Measurements from ENCODE around the gene RICTOR.

RICTOR gene

GRCh38 chr5:38948501-38948900 lies 125.7 kb downstream of the RICTOR start:
- H2AFZ ChIP-seq = no peak overlapping the region
- no peak for TF ChIP-seq CTCF (IDR thresholded peaks at IDR 0.05)
- no peaks in the 10 kb centered on the region for H3K4me1 ChIP-seq
- no peaks in the 10 kb centered on the region for H3K79me2 ChIP-seq
- no peak overlapping the region for H3K4me3 ChIP-seq (ENCODE audit: low read depth, low read length)
- H3K27me3 ChIP-seq (ENCODE audit: control insufficient read depth, insufficient read depth, low read length) = no peaks in the 10 kb centered on the region
- no peak overlapping the region for H3K27ac ChIP-seq
- H3K9ac ChIP-seq = no peak overlapping the region
- no peaks in the 10 kb centered on the region for H3K36me3 ChIP-seq (ENCODE audit: control insufficient read depth, insufficient read depth, low read length)
- H3K9me3 ChIP-seq (ENCODE audit: control insufficient read depth, low read length) = no peaks in the 10 kb centered on the region
- no peak overlapping the region for H3K4me2 ChIP-seq (ENCODE audit: low read length)

- no peak overlapping the region for H3K4me2 ChIP-seq (ENCODE audit: low read length)
- no peak overlapping the region for H3K27ac ChIP-seq
- no peaks in the 10 kb centered on the region for H3K27me3 ChIP-seq (ENCODE audit: control insufficient read depth, insufficient read depth, low read length)
- no peak overlapping the region for H3K4me3 ChIP-seq (ENCODE audit: low read depth, low read length)
- H3K4me1 ChIP-seq = no peaks in the 10 kb centered on the region
- no peak overlapping the region for H3K9ac ChIP-seq
- H3K36me3 ChIP-seq (ENCODE audit: control insufficient read depth, insufficient read depth, low read length) = no peaks in the 10 kb centered on the region
- H3K79me2 ChIP-seq = no peaks in the 10 kb centered on the region
- TF ChIP-seq CTCF (IDR thresholded peaks at IDR 0.05) = no peak
- H2AFZ ChIP-seq = no peak overlapping the region
- H3K9me3 ChIP-seq (ENCODE audit: control insufficient read depth, low read length) = no peaks in the 10 kb centered on the region
Observed at GRCh38 chr5:38944282-38944681, 129.9 kb downstream of the RICTOR start.

- no peak overlapping the region for H3K4me2 ChIP-seq (ENCODE audit: low read length)
- H3K4me1 ChIP-seq = no peaks in the 10 kb centered on the region
- TF ChIP-seq CTCF (IDR thresholded peaks at IDR 0.05) = no peak
- no peak overlapping the region for H3K4me3 ChIP-seq (ENCODE audit: low read depth, low read length)
- H3K36me3 ChIP-seq (ENCODE audit: control insufficient read depth, insufficient read depth, low read length) = no peaks in the 10 kb centered on the region
- no peaks in the 10 kb centered on the region for H3K9me3 ChIP-seq (ENCODE audit: control insufficient read depth, low read length)
- H3K27ac ChIP-seq = no peak overlapping the region
- H3K27me3 ChIP-seq (ENCODE audit: control insufficient read depth, insufficient read depth, low read length) = no peaks in the 10 kb centered on the region
- no peak overlapping the region for H2AFZ ChIP-seq
- no peaks in the 10 kb centered on the region for H3K79me2 ChIP-seq
- H3K9ac ChIP-seq = no peak overlapping the region
Observed at GRCh38 chr5:38941912-38942311, 132.3 kb downstream of the RICTOR start.

GRCh38 chr5:38940230-38940858 lies 133.9 kb downstream of the RICTOR start:
- Histone ChIP-seq H3K4me2 (ENCODE audit: low read length) (no peak overlapping the region), H3K4me1 (no peaks in the 10 kb centered on the region), H3K9me3 (ENCODE audit: control insufficient read depth, low read length) (no peaks in the 10 kb centered on the region), H3K27ac (no peak overlapping the region), H2AFZ (no peak overlapping the region), H3K79me2 (no peaks in the 10 kb centered on the region), H3K27me3 (ENCODE audit: control insufficient read depth, insufficient read depth, low read length) (no peaks in the 10 kb centered on the region), H3K4me3 (ENCODE audit: low read depth, low read length) (no peak overlapping the region), H3K9ac (no peak overlapping the region), H3K36me3 (ENCODE audit: control insufficient read depth, insufficient read depth, low read length) (no peaks in the 10 kb centered on the region)
- no peak for TF ChIP-seq CTCF (IDR thresholded peaks at IDR 0.05)

GRCh38 chr5:38938973-38939372 lies 135.2 kb downstream of the RICTOR start:
- Histone ChIP-seq H2AFZ (no peak overlapping the region), H3K27me3 (ENCODE audit: control insufficient read depth, insufficient read depth, low read length) (no peaks in the 10 kb centered on the region), H3K9ac (no peak overlapping the region), H3K9me3 (ENCODE audit: control insufficient read depth, low read length) (no peaks in the 10 kb centered on the region), H3K36me3 (ENCODE audit: control insufficient read depth, insufficient read depth, low read length) (no peaks in the 10 kb centered on the region), H3K79me2 (no peaks in the 10 kb centered on the region), H3K4me3 (ENCODE audit: low read depth, low read length) (no peak overlapping the region), H3K4me2 (ENCODE audit: low read length) (no peak overlapping the region), H3K27ac (no peak overlapping the region), H3K4me1 (no peaks in the 10 kb centered on the region)
- TF ChIP-seq CTCF (IDR thresholded peaks at IDR 0.05) = no peak
